GM12873 (cell line): Measurements from ENCODE around the gene VWA3B.

Experiments
- CTCF ChIP-seq: IDR thresholded peaks from 2 replicates; pipeline ENCODE4 v1.5.1; 2012; ENCODE audit warnings: low read depth, mild to moderate bottlenecking, moderate library complexity, low read length, control low read depth; ENCODE audit not compliant: insufficient read depth; ENCODE audit errors: missing control alignments

VWA3B gene

GRCh38 chr2:98070081-98070480 lies 16.9 kb upstream of the VWA3B start:
- TF ChIP-seq CTCF, result no peak

GRCh38 chr2:98072442-98072841 lies 14.5 kb upstream of the VWA3B start:
- no peak for TF ChIP-seq CTCF

- no peak for TF ChIP-seq CTCF
Measured at GRCh38 chr2:98078701-98079100, 8.3 kb upstream of the VWA3B start.

GRCh38 chr2:98084151-98084868 lies 2.7 kb upstream of the VWA3B start:
- no peak for TF ChIP-seq CTCF

GRCh38 chr2:98084869-98085238 lies 2.1 kb upstream of the VWA3B start:
- no peak for TF ChIP-seq CTCF

- TF ChIP-seq CTCF, result no peak
Measured at GRCh38 chr2:98085649-98086048, 1.3 kb upstream of the VWA3B start.

- no peak for TF ChIP-seq CTCF
Measured at GRCh38 chr2:98087447-98088020, 567 bp downstream of the VWA3B start.

- peak; percentile 12 for TF ChIP-seq CTCF
Measured at GRCh38 chr2:98088261-98088660, 1.3 kb downstream of the VWA3B start.
